ENCODE data around the gene HCN3. TPM values are rescaled to one million over a fixed set of nuclear protein-coding genes. Genes with fewer than 3 reads are reported as not detected.
"Not testable (repeated sequence)": the region's sequence is repeated elsewhere in the genome, so short reads cannot be mapped to it uniquely, and the experiment has no call there.

The HCN3 gene
- polyA plus RNA-seq (ENCODE audit: insufficient read length in 4 of 4), result 10 to 100 TPM in 2 of 4 donors, 1 to 10 TPM in 2; 7.0 to 14.6 (median 11.2) TPM

GRCh38 chr1:155277070-155277901 lies at the start of gene HCN3:
Gene HCN3, plus strand, starts transcription at chr1:155277463. Its CDS starts 128 bp downstream, at chr1:155277591.
- DNase-seq (ENCODE audit: low read depth in 4 of 4, low spot score in 2 of 4), result peak; percentile 83 to 97 (median 94)

- no peak for DNase-seq (ENCODE audit: low read depth in 4 of 4, low spot score in 2 of 4)
Observed at GRCh38 chr1:155228096-155228427, 49.2 kb upstream of the HCN3 start.

GRCh38 chr1:155231302-155231701 lies 46.0 kb upstream of the HCN3 start:
- not testable (repeated sequence) for DNase-seq (ENCODE audit: low read depth in 4 of 4, low spot score in 2 of 4)

- DNase-seq (ENCODE audit: low read depth in 4 of 4, low spot score in 2 of 4), result not testable (repeated sequence)
Observed at GRCh38 chr1:155232001-155232978, 45.0 kb upstream of the HCN3 start.

GRCh38 chr1:155233502-155233901 lies 43.8 kb upstream of the HCN3 start:
- DNase-seq (ENCODE audit: low read depth in 4 of 4, low spot score in 2 of 4), result not testable (repeated sequence)

GRCh38 chr1:155235375-155235774 lies 41.9 kb upstream of the HCN3 start:
- not testable (repeated sequence) for DNase-seq (ENCODE audit: low read depth in 4 of 4, low spot score in 2 of 4)

GRCh38 chr1:155236451-155236850 lies 40.8 kb upstream of the HCN3 start:
- no peak for DNase-seq (ENCODE audit: low read depth in 4 of 4, low spot score in 2 of 4)

- DNase-seq (ENCODE audit: low read depth in 4 of 4, low spot score in 2 of 4), result no peak
Observed at GRCh38 chr1:155241069-155241679, 36.1 kb upstream of the HCN3 start.

- no peak for DNase-seq (ENCODE audit: low read depth in 4 of 4, low spot score in 2 of 4)
Observed at GRCh38 chr1:155241841-155242264, 35.4 kb upstream of the HCN3 start.

GRCh38 chr1:155242805-155243358 lies 34.4 kb upstream of the HCN3 start:
- no peak for DNase-seq (ENCODE audit: low read depth in 4 of 4, low spot score in 2 of 4)

- peak; percentile 94 to 100 (median 98) for DNase-seq (ENCODE audit: low read depth in 4 of 4, low spot score in 2 of 4)
Observed at GRCh38 chr1:155244368-155245162, 32.7 kb upstream of the HCN3 start.

- DNase-seq (ENCODE audit: low read depth in 4 of 4, low spot score in 2 of 4), result no peak
Observed at GRCh38 chr1:155245163-155245524, 32.1 kb upstream of the HCN3 start.

GRCh38 chr1:155246796-155247195 lies 30.5 kb upstream of the HCN3 start:
- DNase-seq (ENCODE audit: low read depth in 4 of 4, low spot score in 2 of 4), result not testable (repeated sequence)

- DNase-seq (ENCODE audit: low read depth in 4 of 4, low spot score in 2 of 4), result no peak
Observed at GRCh38 chr1:155247667-155248553, 29.4 kb upstream of the HCN3 start.

- DNase-seq (ENCODE audit: low read depth in 4 of 4, low spot score in 2 of 4), result no peak
Observed at GRCh38 chr1:155250246-155250632, 27.0 kb upstream of the HCN3 start.

GRCh38 chr1:155250633-155251449 lies 26.4 kb upstream of the HCN3 start:
- peak in 2 of 4 donors; percentile 83 to 91 for DNase-seq (ENCODE audit: low read depth in 4 of 4, low spot score in 2 of 4)

GRCh38 chr1:155251566-155251965 lies 25.7 kb upstream of the HCN3 start:
- no peak for DNase-seq (ENCODE audit: low read depth in 4 of 4, low spot score in 2 of 4)

- DNase-seq (ENCODE audit: low read depth in 4 of 4, low spot score in 2 of 4), result no peak
Observed at GRCh38 chr1:155253208-155253607, 24.1 kb upstream of the HCN3 start.
